Transverse colon (tissue), 4 donors: ENCODE measurements around the gene SH3TC2. TPM values are rescaled to one million over a fixed set of nuclear protein-coding genes. Genes with fewer than 3 reads are reported as not detected.

ENCODE experiments used
- DNase-seq: peaks from one replicate; pipeline ENCODE4 v3.0.0-alpha.2; 2019
- H3K27ac ChIP-seq, 4 donors: fragments of 200-600 bp; sonication (generic); 2 replicates each; pipeline ENCODE4 v1.5.1; 2016 to 2018; ENCODE audit warnings: inconsistent platforms in 4 of 4
- H3K27me3 ChIP-seq: fragments of 200-600 bp; sonication (generic); 2 replicates; pipeline ENCODE4 v1.5.1; 2017; ENCODE audit warnings: inconsistent platforms
- H3K36me3 ChIP-seq, 4 donors: fragments of 200-600 bp; sonication (generic); 2 replicates each; pipeline ENCODE4 v1.5.1; 2017 to 2019; ENCODE audit warnings: inconsistent platforms in 4 of 4
- H3K4me1 ChIP-seq, 4 donors: fragments of 200-600 bp; sonication (generic); 2 replicates each; pipeline ENCODE4 v1.5.1; 2017 to 2020; ENCODE audit warnings: inconsistent platforms in 4 of 4
- H3K4me3 ChIP-seq, 4 donors: fragments of 200-600 bp; sonication (generic); 1 replicate in 1 of 4; 2 replicates in 3 of 4; pipeline versions ENCODE4 v1.5.1 to v1.6.1; 2017 to 2019; ENCODE audit warnings: inconsistent platforms in 4 of 4
- H3K9me3 ChIP-seq, 2 donors: fragments of 200-600 bp; sonication (generic); 2 replicates each; pipeline ENCODE4 v1.5.1; 2017 to 2019; ENCODE audit warnings: inconsistent platforms in 2 of 2
- CTCF ChIP-seq, 5 experiments: fragments of 200-600 bp in 3 of 5; fragments of 450-650 bp in 2 of 5; sonication (generic) in 3 of 5; IDR thresholded peaks; 1 replicate in 2 of 5; 2 replicates in 3 of 5; pipeline ENCODE4 v1.5.1; 2016 to 2017; ENCODE audit warnings: antibody characterized with exemption in 5 of 5, inconsistent platforms in 3 of 5, mild to moderate bottlenecking in 2 of 5, moderate library complexity in 1 of 5
- EP300 ChIP-seq: sonication (generic); formaldehyde crosslinking; IDR thresholded peaks from one replicate; pipeline ENCODE4 v1.6.1; 2017; ENCODE audit warnings: antibody characterized with exemption, low read depth
- POLR2A ChIP-seq: fragments of 450-650 bp; IDR thresholded peaks from one replicate; pipeline ENCODE4 v1.6.1; 2016; ENCODE audit warnings: antibody characterized with exemption, mild to moderate bottlenecking, moderate library complexity
- POLR2AphosphoS5 ChIP-seq, 3 donors: sonication (generic); formaldehyde crosslinking; IDR thresholded peaks; one replicate each; pipeline ENCODE4 v1.6.1; 2016; ENCODE audit warnings: antibody characterized with exemption in 3 of 3
- WGBS, 2 donors: methylation state at CpG; one replicate each; pipeline ENCODE4 v1.1.5; 2018; ENCODE audit warnings: low coverage in 1 of 2; 5-methylcytosine and 5-hydroxymethylcytosine counted together
- in situ Hi-C, 4 donors: fragments of 200-750 bp; cut with MboI; loops; one replicate each; pipeline versions ENCODE4 v1.15.0 to v1.15.1; 2017; ENCODE audit warnings: low sequenced_read_pairs in 3 of 4, low pct_ligation_motif_present in 1 of 4, low pct_unique_long_range_greater_than_20kb in 1 of 4
- intact Hi-C: fragments of 100-400 bp; cut with DNase I; formaldehyde crosslinking; loops from one replicate; pipeline ENCODE4 v1.15.1; 2023; ENCODE audit warnings: low total_unique reads
- total RNA-seq, 4 donors: library from RNA; depleted of rRNA; stranded (reverse); fragments of >200 nt; gene quantifications; one replicate each; pipeline ENCODE4 v1.1.0, GENCODE V29; 2016

SH3TC2 gene
- total RNA-seq, 4 donors from 2014 or later: 0.55 to 1.6 (median 1.5) TPM; not detected in 1

DNA sequence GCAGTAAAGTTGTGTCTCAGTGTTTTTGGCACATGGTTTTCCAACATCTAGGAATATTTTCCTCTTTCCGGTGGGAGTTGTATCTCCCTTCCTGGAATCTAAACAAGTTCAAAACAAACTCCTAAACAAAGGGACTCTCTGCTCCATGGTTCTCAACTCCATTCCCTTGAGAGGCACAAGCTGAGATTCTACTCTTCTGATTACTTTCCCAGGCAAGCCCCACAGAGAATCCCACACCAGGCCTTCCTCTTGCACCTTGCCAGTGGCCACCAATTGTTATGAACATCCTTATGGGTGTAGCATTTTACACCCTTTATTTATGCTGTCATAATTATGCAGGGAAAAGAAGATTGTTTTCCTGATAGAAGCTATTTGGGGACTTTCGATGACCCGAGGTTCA is 25.8 kb upstream of the SH3TC2 start:
- TF ChIP-seq POLR2AphosphoS5 (IDR thresholded peaks at IDR 0.05) (no peak), CTCF (IDR thresholded peaks at IDR 0.05) (no peak), POLR2A (no peak), EP300 (no peak)
- DNase-seq: no peak
- in situ Hi-C loops: no loop called here
- H3K9me3 ChIP-seq: no peaks in the 10 kb centered on the region
- WGBS, 2 donors: 86 to 100% methylated on average over 1 to 3 of the region's 3 CpGs
- no peaks in the 10 kb centered on the region for H3K27me3 ChIP-seq
- H3K27ac ChIP-seq: no peak overlapping the region
- H3K4me3 ChIP-seq: no peak overlapping the region
- intact Hi-C loops: no loop called here
- H3K36me3 ChIP-seq: no peaks in the 10 kb centered on the region
- H3K4me1 ChIP-seq: no peaks in the 10 kb centered on the region

DNA sequence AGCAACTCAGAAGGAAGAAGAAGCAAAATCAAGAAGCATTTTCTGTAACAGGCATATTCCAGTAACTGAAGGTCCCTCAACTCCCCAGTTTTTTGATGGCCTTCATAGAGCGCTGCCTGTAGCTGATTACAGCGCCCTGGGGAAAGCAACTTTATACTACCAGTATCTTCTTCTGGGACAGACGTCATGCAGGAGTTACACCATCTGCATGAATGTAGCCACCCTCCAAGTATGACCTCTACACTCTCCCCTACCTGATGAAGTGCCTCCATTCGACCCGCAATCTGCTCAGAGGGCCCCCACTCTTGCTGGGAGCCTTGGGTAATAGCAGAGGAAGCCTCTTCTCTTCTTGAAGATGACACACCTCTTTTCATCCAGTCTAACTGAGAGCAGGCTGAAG is 21.0 kb upstream of the SH3TC2 start:
- in situ Hi-C loops: no loop called here
- Histone ChIP-seq H3K27me3 (no peaks in the 10 kb centered on the region), H3K4me3 (no peak overlapping the region), H3K4me1 (no peaks in the 10 kb centered on the region), H3K9me3 (no peaks in the 10 kb centered on the region), H3K27ac (no peak overlapping the region), H3K36me3 (no peaks in the 10 kb centered on the region)
- WGBS, 2 donors: 71% methylated on average over 5 of the region's 5 CpGs; no CpG with 5 or more reads in 1 of the 2 donors
- intact Hi-C loops: no loop called here
- TF ChIP-seq POLR2AphosphoS5 (IDR thresholded peaks at IDR 0.05) (no peak), EP300 (no peak), CTCF (IDR thresholded peaks at IDR 0.05) (no peak), POLR2A (no peak)
- DNase-seq: no peak

- Histone ChIP-seq H3K4me3 (no peak overlapping the region), H3K36me3 (no peaks in the 10 kb centered on the region), H3K4me1 (no peaks in the 10 kb centered on the region), H3K27ac (no peak overlapping the region), H3K9me3 (no peaks in the 10 kb centered on the region), H3K27me3 (no peaks in the 10 kb centered on the region)
- intact Hi-C loops: no loop called here
- in situ Hi-C loops: no loop called here
- DNase-seq: no peak
- TF ChIP-seq CTCF (IDR thresholded peaks at IDR 0.05) (no peak), EP300 (no peak), POLR2A (no peak), POLR2AphosphoS5 (IDR thresholded peaks at IDR 0.05) (no peak)
Observed at GRCh38 chr5:149082271-149082670, 19.4 kb upstream of the SH3TC2 start.

- H3K9me3 ChIP-seq: no peaks in the 10 kb centered on the region
- WGBS, 2 donors: 92 to 97% methylated on average over 4 of the region's 4 CpGs
- no peak for DNase-seq
- no peaks in the 10 kb centered on the region for H3K36me3 ChIP-seq
- TF ChIP-seq EP300: no peak
- H3K27me3 ChIP-seq: no peaks in the 10 kb centered on the region
- no peak overlapping the region for H3K4me3 ChIP-seq
- H3K4me1 ChIP-seq: no peaks in the 10 kb centered on the region
- intact Hi-C loops (loop anchor here (2.0 kb wide), 1 partner anchor 35 kb away; no protein-coding TSS in a partner anchor), in situ Hi-C loops (no loop called here)
- H3K27ac ChIP-seq: no peak overlapping the region
Observed at GRCh38 chr5:149080294-149080693, 17.4 kb upstream of the SH3TC2 start.

DNA sequence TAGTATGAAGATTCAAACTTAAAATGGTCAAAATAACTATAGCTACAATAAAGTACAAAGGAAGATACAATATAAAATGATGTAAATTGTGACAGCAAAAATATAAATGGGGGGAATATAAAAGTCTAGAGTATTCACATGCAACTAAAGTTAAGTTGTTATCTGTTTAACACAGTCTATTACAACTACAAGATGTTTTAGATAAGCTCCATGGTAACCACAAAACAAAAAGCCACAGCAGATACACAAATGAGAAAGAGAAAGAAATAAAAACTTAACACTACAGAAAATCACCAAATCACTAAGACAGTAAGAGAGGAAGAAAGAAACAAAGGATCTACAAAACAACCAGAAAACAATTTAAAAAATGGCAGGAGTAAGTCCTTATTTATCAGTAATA is 17.0 kb upstream of the SH3TC2 start:
- no peak for DNase-seq
- TF ChIP-seq POLR2A (no peak), EP300 (no peak), CTCF (IDR thresholded peaks at IDR 0.05) (no peak), POLR2AphosphoS5 (IDR thresholded peaks at IDR 0.05) (no peak)

More for the DNA sequence above, 17.0 kb upstream of the SH3TC2 start:
- intact Hi-C loops: loop anchor here (2.0 kb wide), 1 partner anchor 35 kb away; no protein-coding TSS in a partner anchor
- in situ Hi-C loops: no loop called here
- Histone ChIP-seq H3K4me3 (no peak overlapping the region), H3K36me3 (no peaks in the 10 kb centered on the region), H3K27ac (no peak overlapping the region), H3K27me3 (no peaks in the 10 kb centered on the region), H3K9me3 (no peaks in the 10 kb centered on the region), H3K4me1 (no peaks in the 10 kb centered on the region)
